ENCODE data around the gene CDHR5.

Gene CDHR5

GRCh38 chr11:641806-642370 is 17.1 kb upstream of the CDHR5 start:
- no peak for TF ChIP-seq CTCF (IDR thresholded peaks at IDR 0.05; ENCODE audit: low read depth, low read length)
- no peak overlapping the region for H3K4me3 ChIP-seq (ENCODE audit: low read depth, low read length)

- H3K4me3 ChIP-seq (ENCODE audit: low read depth, low read length), result no peak overlapping the region
- no peak for TF ChIP-seq CTCF (IDR thresholded peaks at IDR 0.05; ENCODE audit: low read depth, low read length)
Observed at GRCh38 chr11:640021-640706, 15.4 kb upstream of the CDHR5 start.

- no peak for TF ChIP-seq CTCF (IDR thresholded peaks at IDR 0.05; ENCODE audit: low read depth, low read length)
- no peak overlapping the region for H3K4me3 ChIP-seq (ENCODE audit: low read depth, low read length)
Observed at GRCh38 chr11:639332-639955, 14.7 kb upstream of the CDHR5 start.

- H3K4me3 ChIP-seq (ENCODE audit: low read depth, low read length), result no peak overlapping the region
Observed at GRCh38 chr11:638631-639331, 14.0 kb upstream of the CDHR5 start.

GRCh38 chr11:637593-638521 is 13.1 kb upstream of the CDHR5 start:
- H3K4me3 ChIP-seq (ENCODE audit: low read depth, low read length), result no peak overlapping the region
- no peak for TF ChIP-seq CTCF (IDR thresholded peaks at IDR 0.05; ENCODE audit: low read depth, low read length)

More at GRCh38 chr11:638631-639331, 14.0 kb upstream of the CDHR5 start:
- TF ChIP-seq CTCF (IDR thresholded peaks at IDR 0.05; ENCODE audit: low read depth, low read length), result no peak

- no peak overlapping the region for H3K4me3 ChIP-seq (ENCODE audit: low read depth, low read length)
- no peak for TF ChIP-seq CTCF (IDR thresholded peaks at IDR 0.05; ENCODE audit: low read depth, low read length)
Observed at GRCh38 chr11:637333-637592, 12.5 kb upstream of the CDHR5 start.
